Naive thymus-derived CD8-positive, alpha-beta T cell (primary cell): ENCODE measurements around the gene GPR37L1. TPM values are rescaled to one million over a fixed set of nuclear protein-coding genes. Genes with fewer than 3 reads are reported as not detected.
"Not testable (repeated sequence)": the region's sequence is repeated elsewhere in the genome, so short reads cannot be mapped to it uniquely, and the experiment has no call there.

Source experiments
- ATAC-seq, 2 donors: fragments of 150-1000 bp; cut with Tn5 transposase in 1 of 2; sonication (Bioruptor Pico), chemical (Tn5 transposase) in 1 of 2; 1 replicate in 1 of 2; 2 replicates in 1 of 2; pipeline ENCODE4 v1.10.0; 2021; ENCODE audit warnings: mild to moderate bottlenecking in 2 of 2, moderate library complexity in 2 of 2
- POLR2A ChIA-PET: fragments of 350-600 bp; sonication (Branson Sonifier 250); formaldehyde crosslinking; loops from one replicate; lab custom pipeline; 2021; ENCODE audit warnings: antibody characterized with exemption; lab: Charles Lee
- DNase-seq, 10 donors: peaks; one replicate each; pipeline versions ENCODE4 v3.0.0 to v3.0.0-alpha.2; 2020 to 2022
- H3K27ac Mint-ChIP-seq, 10 donors: one replicate each; pipeline ENCODE4 v1.8.0; 2020 to 2022; ENCODE audit warnings: mild to moderate bottlenecking in 10 of 10, mixed read lengths in 10 of 10, moderate library complexity in 4 of 10, inconsistent platforms in 1 of 10
- H3K27me3 Mint-ChIP-seq, 5 donors: one replicate each; pipeline ENCODE4 v1.8.0; 2021 to 2022; ENCODE audit warnings: mixed read lengths in 5 of 5
- H3K36me3 Mint-ChIP-seq, 3 donors: one replicate each; pipeline ENCODE4 v1.8.0; 2020 to 2022; ENCODE audit warnings: mixed read lengths in 3 of 3, mild to moderate bottlenecking in 2 of 3, inconsistent platforms in 1 of 3
- H3K4me1 Mint-ChIP-seq, 4 donors: one replicate each; pipeline ENCODE4 v1.8.0; 2021 to 2022; ENCODE audit warnings: mixed read lengths in 4 of 4
- H3K4me3 Mint-ChIP-seq, 10 donors: one replicate each; pipeline ENCODE4 v1.8.0; 2020 to 2022; ENCODE audit warnings: mild to moderate bottlenecking in 10 of 10, mixed read lengths in 10 of 10, moderate library complexity in 6 of 10, inconsistent platforms in 1 of 10
- H3K9me3 Mint-ChIP-seq, 9 donors: one replicate each; pipeline ENCODE4 v1.8.0; 2020 to 2022; ENCODE audit warnings: mixed read lengths in 9 of 9, mild to moderate bottlenecking in 3 of 9, inconsistent platforms in 1 of 9, moderate library complexity in 1 of 9
- polyA plus RNA-seq, 3 donors: library from polyadenylated mRNA; unstranded; fragments of 300-500 nt; fragmentation: Illumina TruSeq; gene quantifications; one replicate each; pipeline ENCODE4 v1.2.3, GENCODE V29; 2021
- total RNA-seq, 8 experiments: library from RNA in 2 of 8; stranded (reverse) in 2 of 8; gene quantifications; one replicate each; pipeline ENCODE4 v1.2.3 and lab custom pipeline; 2021 to 2026

Gene GPR37L1
- total and polyA plus RNA-seq, 5 experiments from 2014 or later = 0.02 to 0.19 TPM; not detected in 3

DNA sequence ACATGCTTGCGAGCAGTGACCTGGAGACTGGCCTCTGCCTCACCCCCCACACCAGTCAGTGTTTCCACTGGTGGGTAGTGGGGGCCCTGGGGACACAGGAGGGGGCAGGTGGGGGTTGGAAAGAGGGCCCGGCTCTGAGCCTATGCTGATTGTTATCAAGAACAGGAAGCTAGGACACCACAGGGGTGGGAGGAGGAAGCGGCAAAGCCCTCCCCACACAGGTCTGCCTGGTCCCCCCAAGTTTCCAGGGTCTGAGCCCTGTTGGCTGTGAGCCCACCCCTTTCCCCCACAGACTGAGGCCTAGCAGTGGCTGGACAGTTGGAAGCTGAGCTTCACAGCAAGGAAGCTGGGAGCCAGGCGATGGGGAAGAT lies 39.3 kb downstream of the GPR37L1 start:
- Mint-ChIP-seq H3K27me3 (no peaks in the 10 kb centered on the region), H3K27ac (peak overlapping the region in 8 of 10 donors; percentile 20 to 99 (median 76)), H3K36me3 (peaks cover 0 to 12% (median 2%) of the 10 kb centered on the region in 3 donors), H3K4me1 (peaks cover 44 to 93% (median 89%) of the 10 kb centered on the region in 4 donors), H3K4me3 (peak overlapping the region; percentile 25 to 100 (median 98)), H3K9me3 (peaks cover 0 to 1% (median 0%) of the 10 kb centered on the region in 9 donors)
- peak in 1 of 2 donors; percentile 8 for ATAC-seq
- POLR2A ChIA-PET = interaction anchor here (0.6 to 4.7 kb wide), 3 partner anchors 10 to 17 kb away, joined by 5 to 55 read pairs (median 5); partner anchors contain the start of gene ARL8A
- peak in 4 of 10 donors; percentile 22 to 69 (median 40) for DNase-seq

DNA sequence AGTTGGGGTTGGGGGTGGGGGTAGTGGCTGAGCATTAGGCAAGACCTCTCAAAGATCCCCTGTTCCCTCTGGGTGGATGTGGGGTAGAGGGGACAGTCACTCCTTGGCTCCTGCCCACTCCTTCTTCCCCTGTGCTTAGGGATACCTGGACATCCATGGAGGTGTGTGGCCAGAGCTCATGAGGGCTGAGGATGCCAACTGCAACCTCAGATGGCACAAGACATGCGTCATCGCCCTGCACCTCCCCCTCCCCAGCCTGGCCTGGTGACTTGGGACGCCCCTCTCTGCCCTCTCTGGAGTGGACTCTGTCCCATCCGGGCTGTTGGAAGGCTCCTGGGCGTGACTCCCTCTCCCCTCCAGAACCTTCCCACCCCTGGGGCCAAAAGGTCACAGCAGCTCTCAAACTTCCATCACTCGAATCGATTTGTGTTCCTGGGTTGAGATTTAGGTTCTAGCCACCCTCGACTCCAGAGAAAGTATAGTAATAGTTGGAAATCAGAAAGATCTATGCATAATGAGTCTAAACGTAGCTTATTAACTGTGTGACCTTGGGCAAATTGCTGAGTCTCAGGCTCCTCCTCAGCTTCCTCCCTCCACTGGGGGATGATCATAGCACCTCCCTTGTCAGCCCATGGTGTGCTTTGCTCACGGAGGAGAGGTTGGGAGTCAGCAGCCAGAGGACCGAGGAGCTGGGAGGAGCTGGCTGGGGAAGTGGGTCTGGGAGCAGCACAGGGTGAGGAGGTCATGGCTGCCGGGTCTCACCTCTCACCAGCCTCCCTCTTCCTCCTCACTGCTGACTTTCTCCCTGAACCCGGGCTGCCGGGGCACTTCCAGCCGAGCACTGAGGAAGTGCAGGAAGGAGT lies 39.9 kb downstream of the GPR37L1 start:
- peaks cover 43 to 89% (median 85%) of the 10 kb centered on the region in 4 donors for H3K4me1 Mint-ChIP-seq
- H3K4me3 Mint-ChIP-seq = peak overlapping the region; percentile 40 to 100 (median 96)
- H3K9me3 Mint-ChIP-seq = peaks cover 0 to 1% (median 0%) of the 10 kb centered on the region in 9 donors
- POLR2A ChIA-PET = interaction anchor here (0.6 to 4.7 kb wide), 4 partner anchors 9 to 17 kb away, joined by 3 to 55 read pairs (median 5); partner anchors contain the start of gene ARL8A
- ATAC-seq (no peak), DNase-seq (peak in 1 of 10 donors; percentile 59)
- no peaks in the 10 kb centered on the region for H3K27me3 Mint-ChIP-seq
- peak overlapping the region; percentile 33 to 99 (median 76) for H3K27ac Mint-ChIP-seq
- H3K36me3 Mint-ChIP-seq = peaks cover 0 to 6% (median 2%) of the 10 kb centered on the region in 3 donors

DNA sequence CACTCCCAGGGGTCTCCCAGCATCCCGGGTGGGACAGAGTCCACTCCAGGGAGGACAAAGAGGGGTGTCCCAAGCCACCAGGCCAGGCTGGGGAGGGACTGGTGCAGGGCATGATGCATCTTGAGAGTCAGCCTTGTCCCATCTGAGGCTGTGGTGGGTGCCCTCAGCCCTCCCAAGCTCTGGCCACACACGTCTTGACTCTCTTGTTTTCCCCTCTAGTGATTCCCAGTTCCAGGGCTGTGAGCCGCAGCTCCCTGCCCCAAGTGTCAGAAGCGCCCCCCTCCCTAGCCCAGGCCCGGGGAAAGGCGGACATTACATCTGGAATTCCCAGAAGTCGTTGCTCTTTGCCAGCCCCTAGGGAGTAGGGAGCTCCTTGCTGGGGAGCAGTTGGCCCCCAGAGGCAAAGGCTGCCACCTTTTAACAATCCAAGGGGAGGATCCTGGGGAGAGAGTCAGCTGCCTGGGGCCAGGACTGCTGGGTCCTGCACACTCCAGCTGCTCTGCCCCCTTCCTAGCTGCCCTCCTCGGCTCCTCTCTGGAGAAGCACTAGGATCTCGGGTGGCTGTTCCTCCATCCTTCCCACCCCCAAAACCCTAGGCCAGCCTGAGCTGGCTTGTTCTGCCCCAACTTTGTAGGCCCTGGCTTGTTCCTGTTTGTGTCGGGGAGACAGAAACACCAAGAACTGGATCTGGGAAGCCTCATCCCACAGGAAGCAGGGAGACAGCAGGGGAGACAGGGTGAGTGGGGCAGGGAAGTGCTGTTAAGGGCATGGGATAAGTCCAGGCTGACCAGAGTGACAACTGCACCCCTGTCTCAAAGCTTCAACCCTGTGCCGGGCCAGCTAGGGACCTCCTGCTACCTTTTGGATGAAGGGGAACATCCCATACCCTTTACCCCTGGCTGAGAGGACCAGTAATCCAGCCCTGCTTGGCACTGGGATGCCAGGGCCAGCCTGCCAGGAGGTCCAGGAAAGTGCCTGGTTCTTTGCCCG lies 40.9 kb downstream of the GPR37L1 start:
- peaks cover 0 to 2% (median 0%) of the 10 kb centered on the region in 3 donors for H3K36me3 Mint-ChIP-seq
- POLR2A ChIA-PET = interaction anchor here (0.9 to 1.2 kb wide), 2 partner anchors 9 to 20 kb away, joined by 3 read pairs; no protein-coding TSS in a partner anchor
- peak overlapping the region; percentile 3 to 100 (median 79) for H3K4me3 Mint-ChIP-seq
- peak overlapping the region in 7 of 10 donors; percentile 73 to 97 (median 79) for H3K27ac Mint-ChIP-seq
- peak in 1 of 10 donors; percentile 56 for DNase-seq
- peaks cover 0 to 1% (median 0%) of the 10 kb centered on the region in 9 donors for H3K9me3 Mint-ChIP-seq
- ATAC-seq = no peak
- H3K27me3 Mint-ChIP-seq = no peaks in the 10 kb centered on the region
- peaks cover 43 to 80% (median 76%) of the 10 kb centered on the region in 4 donors for H3K4me1 Mint-ChIP-seq

GRCh38 chr1:202164271-202165037 lies 41.7 kb downstream of the GPR37L1 start:
- H3K4me3 Mint-ChIP-seq = peak overlapping the region; percentile 51 to 100 (median 76)
- H3K27me3 Mint-ChIP-seq = no peaks in the 10 kb centered on the region
- ATAC-seq = peak; percentile 79 to 86
- peaks cover 36 to 71% (median 67%) of the 10 kb centered on the region in 4 donors for H3K4me1 Mint-ChIP-seq
- H3K36me3 Mint-ChIP-seq = peaks cover 0 to 1% (median 0%) of the 10 kb centered on the region in 3 donors
- POLR2A ChIA-PET = interaction anchor here (0.9 to 1.1 kb wide), 2 partner anchors 10 to 25 kb away, joined by 3 to 5 read pairs; no protein-coding TSS in a partner anchor
- peaks cover 0 to 1% (median 0%) of the 10 kb centered on the region in 9 donors for H3K9me3 Mint-ChIP-seq
- H3K27ac Mint-ChIP-seq = peak overlapping the region; percentile 26 to 91 (median 78)
- DNase-seq = peak; percentile 50 to 90 (median 80)

DNA sequence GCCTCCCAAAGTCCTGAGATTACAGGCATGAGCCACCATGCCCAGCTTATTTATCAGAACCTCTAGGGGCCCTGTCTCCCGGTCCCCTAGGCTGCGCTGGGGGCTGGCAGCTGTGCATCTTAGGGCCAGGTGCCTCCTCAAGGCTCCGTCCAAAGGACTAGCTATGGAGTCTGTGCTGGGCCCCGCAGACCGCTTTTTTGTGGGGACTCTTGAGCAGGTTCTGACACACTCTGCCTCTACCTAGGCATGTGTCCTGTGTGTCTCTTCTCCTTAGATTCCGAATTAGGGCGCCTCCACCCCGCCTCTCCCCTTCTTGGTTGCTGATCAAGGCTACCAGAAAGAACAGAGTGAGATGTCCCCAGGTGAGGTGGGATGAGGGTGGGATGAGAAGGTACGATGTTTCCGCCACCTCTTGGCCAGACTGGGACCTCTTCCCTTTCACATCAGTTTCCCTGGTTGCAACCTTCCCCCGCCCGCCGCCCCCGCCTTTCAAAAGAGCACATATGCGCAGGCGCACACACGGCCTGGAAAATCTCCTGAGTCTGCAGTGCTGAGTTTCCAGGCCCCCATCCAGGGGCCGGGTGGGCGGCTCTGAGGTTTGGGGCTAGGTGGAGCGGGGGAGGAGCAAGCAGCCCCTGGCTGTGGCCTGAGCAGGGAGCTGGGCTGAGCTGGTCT lies 42.7 kb downstream of the GPR37L1 start:
- ATAC-seq (no peak), DNase-seq (no peak)
- Mint-ChIP-seq H3K4me3 (peak overlapping the region in 9 of 10 donors; percentile 51 to 100 (median 73)), H3K4me1 (peaks cover 30 to 62% (median 61%) of the 10 kb centered on the region in 4 donors), H3K27ac (peak overlapping the region in 7 of 10 donors; percentile 26 to 89 (median 72)), H3K36me3 (no peaks in the 10 kb centered on the region), H3K9me3 (no peaks in the 10 kb centered on the region), H3K27me3 (no peaks in the 10 kb centered on the region)
- POLR2A ChIA-PET = interaction anchor here (0.8 to 1.1 kb wide), 3 partner anchors 11 to 24 kb away, joined by 3 to 5 read pairs (median 3); partner anchors contain the start of gene ARL8A

GRCh38 chr1:202165942-202166843 lies 43.5 kb downstream of the GPR37L1 start:
- Mint-ChIP-seq H3K36me3 (no peaks in the 10 kb centered on the region), H3K4me3 (peak overlapping the region in 4 of 10 donors; percentile 2 to 56 (median 28)), H3K27ac (peak overlapping the region in 3 of 10 donors; percentile 36 to 85 (median 61)), H3K9me3 (no peaks in the 10 kb centered on the region), H3K4me1 (peaks cover 24 to 60% (median 57%) of the 10 kb centered on the region in 4 donors), H3K27me3 (no peaks in the 10 kb centered on the region)
- POLR2A ChIA-PET = no interaction called here
- no peak for ATAC-seq
- no peak for DNase-seq

DNA sequence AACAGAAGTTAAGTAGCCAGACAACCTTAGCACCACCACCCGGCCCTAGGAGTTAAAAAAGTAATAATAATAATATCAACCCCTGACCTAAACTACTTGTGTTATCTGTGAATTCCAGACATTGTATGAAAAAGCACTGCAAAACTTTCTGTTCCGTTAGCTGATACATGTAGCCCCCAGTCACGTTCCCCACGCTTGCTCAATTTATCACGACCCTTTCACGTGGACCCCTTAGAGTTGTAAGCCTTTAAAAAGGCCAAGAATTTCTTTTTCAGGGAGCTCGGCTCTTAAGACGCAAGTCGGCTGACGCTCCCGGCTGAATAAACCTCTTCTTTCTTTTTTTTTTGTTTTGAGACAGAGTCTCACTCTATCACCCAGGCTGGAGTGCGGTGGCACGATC lies 44.3 kb downstream of the GPR37L1 start:
- H3K27me3 Mint-ChIP-seq, H3K36me3 Mint-ChIP-seq, H3K9me3 Mint-ChIP-seq, POLR2A ChIA-PET, DNase-seq, ATAC-seq: not testable (repeated sequence)
- peak overlapping the region in 2 of 10 donors; percentile 36 to 61 for H3K27ac Mint-ChIP-seq
- H3K4me1 Mint-ChIP-seq = peaks cover 21 to 52% (median 48%) of the 10 kb centered on the region in 4 donors
- H3K4me3 Mint-ChIP-seq = peak overlapping the region in 1 of 10 donors; percentile 6

DNA sequence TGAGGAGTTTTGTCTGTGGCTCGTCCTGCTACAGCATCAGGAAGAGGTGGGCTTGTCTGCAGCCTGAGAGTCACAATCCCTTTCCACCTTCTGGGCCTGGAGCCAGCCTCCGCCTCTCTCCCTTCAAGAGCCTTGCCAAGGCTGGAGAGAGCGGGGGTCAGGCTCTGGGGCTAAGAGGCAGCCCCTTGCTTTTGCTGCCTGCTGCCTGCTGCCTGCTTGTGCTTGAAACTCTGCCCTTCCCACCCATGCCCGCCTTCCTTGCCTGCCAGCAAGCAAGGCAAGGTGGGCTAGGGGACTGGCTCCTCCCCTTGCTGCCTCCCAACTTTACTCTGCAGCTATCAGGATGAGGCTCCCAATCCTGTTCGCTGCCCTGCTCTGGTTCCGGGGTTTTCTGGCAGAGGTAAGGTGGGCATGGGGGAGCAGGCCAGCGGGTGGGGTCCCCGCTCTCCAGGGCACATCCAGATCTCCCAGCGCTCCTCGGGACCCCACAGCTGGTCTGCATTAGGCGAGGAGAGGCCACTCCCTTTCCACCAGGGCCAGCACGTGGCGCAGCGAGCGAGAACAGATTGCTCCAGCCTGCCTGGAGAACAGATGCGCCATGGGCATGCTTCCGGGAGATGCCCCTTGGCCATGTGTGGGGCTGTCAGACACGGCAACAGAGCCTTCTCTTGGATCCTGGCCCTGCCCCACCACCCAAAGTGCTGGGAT lies 45.1 kb downstream of the GPR37L1 start:
- H3K4me1 Mint-ChIP-seq = peaks cover 17 to 44% (median 40%) of the 10 kb centered on the region in 4 donors
- DNase-seq = no peak
- peak overlapping the region in 1 of 10 donors; percentile 37 for H3K27ac Mint-ChIP-seq
- no peaks in the 10 kb centered on the region for H3K27me3 Mint-ChIP-seq
- POLR2A ChIA-PET = no interaction called here
- no peaks in the 10 kb centered on the region for H3K9me3 Mint-ChIP-seq
- H3K36me3 Mint-ChIP-seq = no peaks in the 10 kb centered on the region
- ATAC-seq = no peak
- H3K4me3 Mint-ChIP-seq = no peak overlapping the region

DNA sequence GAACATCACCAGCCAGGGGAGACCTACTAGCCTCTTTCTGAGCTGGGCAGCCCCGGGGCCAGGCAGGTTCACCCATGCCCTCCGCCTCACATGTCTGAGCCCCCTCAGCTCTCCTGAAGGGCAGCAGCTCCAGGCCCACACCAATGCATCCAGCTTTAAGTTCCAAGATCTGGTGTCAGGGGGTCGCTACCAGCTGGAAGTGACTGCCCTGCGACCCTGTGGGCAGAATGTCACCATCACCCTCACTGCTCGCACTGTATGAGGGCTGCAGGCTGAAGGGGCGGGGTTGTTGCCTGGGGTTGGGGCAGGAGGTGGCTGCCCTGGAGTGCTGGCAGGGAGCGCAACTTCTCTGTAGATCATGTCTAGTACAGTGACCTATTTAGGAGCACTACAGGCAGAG lies 46.1 kb downstream of the GPR37L1 start:
- peaks cover 13 to 35% (median 30%) of the 10 kb centered on the region in 4 donors for H3K4me1 Mint-ChIP-seq
- no peaks in the 10 kb centered on the region for H3K36me3 Mint-ChIP-seq
- ATAC-seq (no peak), DNase-seq (no peak)
- peak overlapping the region in 1 of 10 donors; percentile 27 for H3K27ac Mint-ChIP-seq
- no peaks in the 10 kb centered on the region for H3K27me3 Mint-ChIP-seq
- no peaks in the 10 kb centered on the region for H3K9me3 Mint-ChIP-seq
- H3K4me3 Mint-ChIP-seq = no peak overlapping the region
- POLR2A ChIA-PET = no interaction called here
